Right lobe of liver (tissue), 4 donors: Measurements from ENCODE around the gene STRADA.

Experiments used
- CTCF ChIP-seq, 4 donors: fragments of 200-600 bp in 3 of 4; fragments of 450-650 bp in 1 of 4; IDR thresholded peaks; one replicate each; pipeline versions ENCODE4 v1.5.1 to v1.8.0; 2016 to 2022; ENCODE audit warnings: antibody characterized with exemption in 4 of 4, mild to moderate bottlenecking in 2 of 4
- POLR2A ChIP-seq: fragments of 450-650 bp; IDR thresholded peaks from one replicate; pipeline ENCODE4 v1.6.1; 2017; ENCODE audit warnings: antibody characterized with exemption, mild to moderate bottlenecking
- donor health status: DM: no; HTN: no; CAD: no.
- donor health status: DM: no; HTN: no; CAD: no.
- donor health status: DM: no; HTN: yes; CAD: no.

GRCh38 chr17:63752707-63753106, 11.1 kb upstream of the STRADA start:
- TF ChIP-seq CTCF (IDR thresholded peaks at IDR 0.05) (no peak), POLR2A (no peak)
